Neural progenitor cell (in vitro differentiated cells): Measurements from ENCODE around the gene ARF1.

Source experiments
- CTCF ChIP-seq: fragments of 200-600 bp; sonication (generic); IDR thresholded peaks from 2 replicates; pipeline ENCODE4 v1.5.1; 2017; ENCODE audit warnings: antibody characterized with exemption, mild to moderate bottlenecking
- EZH2 ChIP-seq: fragments of 200-600 bp; sonication (generic); IDR thresholded peaks from 2 replicates; pipeline ENCODE4 v1.6.1; 2017; ENCODE audit warnings: antibody characterized with exemption, mild to moderate bottlenecking, moderate library complexity

- TF ChIP-seq CTCF = no peak
- no peak for TF ChIP-seq EZH2
Measured at GRCh38 chr1:228117335-228117734, 34.8 kb downstream of the ARF1 start.
